Panc1 (cell line): ENCODE measurements around the gene SMIM35.

Source experiments
- POLR2AphosphoS5 ChIP-seq: IDR thresholded peaks from 2 replicates; pipeline ENCODE4 v1.6.1; 2012; ENCODE audit warnings: mild to moderate bottlenecking, low read depth, low read length, moderate library complexity
- SIN3A ChIP-seq: IDR thresholded peaks from 2 replicates; pipeline ENCODE4 v1.6.1; 2012; ENCODE audit warnings: low read depth, mild to moderate bottlenecking, low read length, moderate library complexity, borderline replicate concordance; ENCODE audit not compliant: insufficient read depth
- TCF7L2 ChIP-seq: IDR thresholded peaks from 2 replicates; pipeline ENCODE4 v1.6.1; 2011; ENCODE audit warnings: mild to moderate bottlenecking, low read depth, low read length, inconsistent platforms
- TF ChIP-seq, protein P1 (sequence below): fragments of 450-650 bp; IDR thresholded peaks from 2 replicates; pipeline ENCODE4 v1.5.1; 2017; ENCODE audit warnings: mild to moderate bottlenecking
- TF ChIP-seq, protein P2 (sequence below), 2 experiments: IDR thresholded peaks; 2 replicates each; pipeline ENCODE4 v1.6.1; 2011 to 2012; ENCODE audit warnings: low read depth in 2 of 2, control low read depth in 1 of 2, low read length in 1 of 2, mild to moderate bottlenecking in 1 of 2, moderate library complexity in 1 of 2; ENCODE audit not compliant: insufficient read depth in 1 of 2

DNA sequence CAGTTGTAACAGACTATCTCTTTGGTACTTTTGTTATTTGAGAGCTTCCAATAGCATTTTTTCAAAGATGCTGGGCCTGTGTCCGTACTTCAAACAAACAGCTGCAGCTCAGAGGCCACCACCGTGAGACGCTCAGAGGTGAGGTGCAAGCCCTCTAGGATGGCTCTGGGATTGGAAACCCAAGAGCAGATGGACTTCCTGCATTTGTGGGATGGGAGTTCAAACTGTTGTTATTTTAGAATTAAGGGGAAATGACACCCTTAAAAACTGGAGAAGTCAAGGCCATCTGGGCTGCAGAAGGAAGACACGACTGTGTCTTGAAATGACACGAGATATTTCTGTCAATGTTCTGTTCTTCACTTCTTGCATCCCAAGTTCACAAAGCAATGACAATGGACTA is 109.7 kb downstream of the SMIM35 start:
- TF ChIP-seq, protein P1, sequence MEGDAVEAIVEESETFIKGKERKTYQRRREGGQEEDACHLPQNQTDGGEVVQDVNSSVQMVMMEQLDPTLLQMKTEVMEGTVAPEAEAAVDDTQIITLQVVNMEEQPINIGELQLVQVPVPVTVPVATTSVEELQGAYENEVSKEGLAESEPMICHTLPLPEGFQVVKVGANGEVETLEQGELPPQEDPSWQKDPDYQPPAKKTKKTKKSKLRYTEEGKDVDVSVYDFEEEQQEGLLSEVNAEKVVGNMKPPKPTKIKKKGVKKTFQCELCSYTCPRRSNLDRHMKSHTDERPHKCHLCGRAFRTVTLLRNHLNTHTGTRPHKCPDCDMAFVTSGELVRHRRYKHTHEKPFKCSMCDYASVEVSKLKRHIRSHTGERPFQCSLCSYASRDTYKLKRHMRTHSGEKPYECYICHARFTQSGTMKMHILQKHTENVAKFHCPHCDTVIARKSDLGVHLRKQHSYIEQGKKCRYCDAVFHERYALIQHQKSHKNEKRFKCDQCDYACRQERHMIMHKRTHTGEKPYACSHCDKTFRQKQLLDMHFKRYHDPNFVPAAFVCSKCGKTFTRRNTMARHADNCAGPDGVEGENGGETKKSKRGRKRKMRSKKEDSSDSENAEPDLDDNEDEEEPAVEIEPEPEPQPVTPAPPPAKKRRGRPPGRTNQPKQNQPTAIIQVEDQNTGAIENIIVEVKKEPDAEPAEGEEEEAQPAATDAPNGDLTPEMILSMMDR: no peak
- TF ChIP-seq SIN3A: no peak
- no peak for TF ChIP-seq POLR2AphosphoS5
- TF ChIP-seq, protein P2, sequence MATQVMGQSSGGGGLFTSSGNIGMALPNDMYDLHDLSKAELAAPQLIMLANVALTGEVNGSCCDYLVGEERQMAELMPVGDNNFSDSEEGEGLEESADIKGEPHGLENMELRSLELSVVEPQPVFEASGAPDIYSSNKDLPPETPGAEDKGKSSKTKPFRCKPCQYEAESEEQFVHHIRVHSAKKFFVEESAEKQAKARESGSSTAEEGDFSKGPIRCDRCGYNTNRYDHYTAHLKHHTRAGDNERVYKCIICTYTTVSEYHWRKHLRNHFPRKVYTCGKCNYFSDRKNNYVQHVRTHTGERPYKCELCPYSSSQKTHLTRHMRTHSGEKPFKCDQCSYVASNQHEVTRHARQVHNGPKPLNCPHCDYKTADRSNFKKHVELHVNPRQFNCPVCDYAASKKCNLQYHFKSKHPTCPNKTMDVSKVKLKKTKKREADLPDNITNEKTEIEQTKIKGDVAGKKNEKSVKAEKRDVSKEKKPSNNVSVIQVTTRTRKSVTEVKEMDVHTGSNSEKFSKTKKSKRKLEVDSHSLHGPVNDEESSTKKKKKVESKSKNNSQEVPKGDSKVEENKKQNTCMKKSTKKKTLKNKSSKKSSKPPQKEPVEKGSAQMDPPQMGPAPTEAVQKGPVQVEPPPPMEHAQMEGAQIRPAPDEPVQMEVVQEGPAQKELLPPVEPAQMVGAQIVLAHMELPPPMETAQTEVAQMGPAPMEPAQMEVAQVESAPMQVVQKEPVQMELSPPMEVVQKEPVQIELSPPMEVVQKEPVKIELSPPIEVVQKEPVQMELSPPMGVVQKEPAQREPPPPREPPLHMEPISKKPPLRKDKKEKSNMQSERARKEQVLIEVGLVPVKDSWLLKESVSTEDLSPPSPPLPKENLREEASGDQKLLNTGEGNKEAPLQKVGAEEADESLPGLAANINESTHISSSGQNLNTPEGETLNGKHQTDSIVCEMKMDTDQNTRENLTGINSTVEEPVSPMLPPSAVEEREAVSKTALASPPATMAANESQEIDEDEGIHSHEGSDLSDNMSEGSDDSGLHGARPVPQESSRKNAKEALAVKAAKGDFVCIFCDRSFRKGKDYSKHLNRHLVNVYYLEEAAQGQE (IDR thresholded peaks at IDR 0.05; ENCODE audit: insufficient read depth in 1 of 2, low read depth in 2 of 2, low read length in 1 of 2): no peak
- no peak for TF ChIP-seq TCF7L2
